ENCODE results near the gene RAB12. TPM values are rescaled to one million over a fixed set of nuclear protein-coding genes. Genes with fewer than 3 reads are reported as not detected.

Gene RAB12
- total and polyA plus RNA-seq, 2 of the 8 experiments (the other 6 are each of a cell fraction or from before 2014, with no cell fraction given), result 19.7 to 45.9 TPM

DNA sequence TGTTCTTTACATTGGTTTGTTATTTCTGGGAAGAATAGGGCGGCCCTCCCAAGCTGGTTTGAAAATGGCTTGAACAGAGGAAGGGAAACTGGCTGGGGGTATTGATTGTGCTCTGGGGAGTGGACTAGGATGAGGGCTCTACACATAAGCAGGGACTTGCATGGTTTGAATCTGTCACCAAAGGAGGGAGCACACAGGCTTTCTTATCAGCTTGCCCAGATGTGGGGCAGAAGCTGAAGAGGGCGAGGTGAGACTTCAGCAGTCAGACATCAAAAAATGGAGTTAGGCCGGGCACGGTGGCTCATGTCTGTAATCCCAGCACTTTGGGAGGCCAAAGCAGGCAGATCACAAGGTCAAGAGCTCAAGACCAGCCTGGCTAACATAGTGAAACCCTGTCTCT is 7.2 kb upstream of the RAB12 start:
- H3K23ac ChIP-seq (ENCODE audit: insufficient read length), result no peak overlapping the region
- H3K23me2 ChIP-seq (ENCODE audit: low read depth, low read length), result no peaks in the 10 kb centered on the region
- no peak overlapping the region for H3K14ac ChIP-seq (ENCODE audit: insufficient read length)
- ChIA-PET POLR2A (ENCODE audit: partially characterized antibody) (no interaction called here), CTCF (ENCODE audit: partially characterized antibody) (interaction anchor here (3.5 kb wide), 1 partner anchor 8 kb away, joined by 14 read pairs; the partner anchor contains the start of gene RAB12)
- TF ChIP-seq, protein P1, sequence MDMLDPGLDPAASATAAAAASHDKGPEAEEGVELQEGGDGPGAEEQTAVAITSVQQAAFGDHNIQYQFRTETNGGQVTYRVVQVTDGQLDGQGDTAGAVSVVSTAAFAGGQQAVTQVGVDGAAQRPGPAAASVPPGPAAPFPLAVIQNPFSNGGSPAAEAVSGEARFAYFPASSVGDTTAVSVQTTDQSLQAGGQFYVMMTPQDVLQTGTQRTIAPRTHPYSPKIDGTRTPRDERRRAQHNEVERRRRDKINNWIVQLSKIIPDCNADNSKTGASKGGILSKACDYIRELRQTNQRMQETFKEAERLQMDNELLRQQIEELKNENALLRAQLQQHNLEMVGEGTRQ (IDR thresholded peaks at IDR 0.05; ENCODE audit: low read length), result no peak
- TF ChIP-seq CEBPB (IDR thresholded peaks at IDR 0.05; ENCODE audit: low read depth, low read length) (no peak), TEAD4 (IDR thresholded peaks at IDR 0.05; ENCODE audit: low read depth, low read length) (no peak), POU5F1 (IDR thresholded peaks at IDR 0.05; ENCODE audit: low read depth, low read length) (no peak), SP4 (IDR thresholded peaks at IDR 0.05; ENCODE audit: low read length) (no peak), POLR2AphosphoS5 (IDR thresholded peaks at IDR 0.05; ENCODE audit: low read depth, low read length) (no peak), CREB1 (IDR thresholded peaks at IDR 0.05) (no peak), ASH2L (IDR thresholded peaks at IDR 0.05; ENCODE audit: low read length) (no peak), TBP (IDR thresholded peaks at IDR 0.05; ENCODE audit: low read depth, low read length) (no peak), POLR2A (IDR thresholded peaks at IDR 0.05; ENCODE audit: control extremely low read depth in 1 of 2, low read depth in 2 of 2, low read length in 2 of 2) (no peak)
- no peak overlapping the region for H4K91ac ChIP-seq (replicated peaks; ENCODE audit: insufficient read length, low read length)
- no peak overlapping the region for H4K5ac ChIP-seq (ENCODE audit: insufficient read length, low read depth, low read length)
- no peak overlapping the region for H3K4me2 ChIP-seq (ENCODE audit: insufficient read depth in 1 of 2, low read depth in 2 of 2, low read length in 2 of 2)
- no peaks in the 10 kb centered on the region for H3K9me3 ChIP-seq (ENCODE audit: insufficient read depth in 2 of 2, low read depth in 1 of 2, low read length in 1 of 2)
- H3K18ac ChIP-seq (ENCODE audit: extremely low read depth, low read length), result no peak overlapping the region
- no peak overlapping the region for H2BK15ac ChIP-seq (ENCODE audit: low read length)
- H3K56ac ChIP-seq (replicated peaks; ENCODE audit: insufficient read length, low read depth, low read length), result no peak overlapping the region
- H3K9ac ChIP-seq (replicated peaks in 1 of 4; ENCODE audit: extremely low read depth in 1 of 4, low read depth in 3 of 4, low read length in 3 of 4), result no peak overlapping the region
- no peaks in the 10 kb centered on the region for H3K36me3 ChIP-seq (ENCODE audit: control insufficient read depth in 2 of 4, insufficient read depth in 4 of 4, low read length in 3 of 4)
- H3K4me1 ChIP-seq (replicated peaks in 1 of 4; ENCODE audit: control insufficient read depth in 3 of 4, insufficient read depth in 4 of 4, low read length in 3 of 4), result peaks cover 0 to 3% (median 0%) of the 10 kb centered on the region in 4 experiments; a peak in 1 of 7 replicates
- H3K79me1 ChIP-seq (ENCODE audit: low read depth, low read length), result no peaks in the 10 kb centered on the region
- FAIRE-seq, result no peak
- H2AFZ ChIP-seq (ENCODE audit: low read length), result no peak overlapping the region
- H3K27me3 ChIP-seq (replicated peaks in 1 of 4; ENCODE audit: control insufficient read depth in 3 of 4, extremely low read depth in 1 of 4, insufficient read depth in 3 of 4, low read length in 3 of 4), result no peaks in the 10 kb centered on the region
- H2BK20ac ChIP-seq (ENCODE audit: low read length), result no peak overlapping the region
- no peaks in the 10 kb centered on the region for H4K20me1 ChIP-seq (replicated peaks in 1 of 2; ENCODE audit: control insufficient read depth in 1 of 2, insufficient read depth in 2 of 2, low read length in 2 of 2)
- H2BK12ac ChIP-seq (ENCODE audit: low read depth, low read length), result no peak overlapping the region
- no peak overlapping the region for H3K4me3 ChIP-seq (ENCODE audit: extremely low read depth in 1 of 4, insufficient read depth in 2 of 4, low read depth in 3 of 4, low read length in 4 of 4)
- H4K8ac ChIP-seq (ENCODE audit: extremely low read depth, insufficient read depth, low read length), result no peak overlapping the region
- no peak for DNase-seq (ENCODE audit: low read depth in 1 of 2, low spot score in 2 of 2)
- 85% methylated on average over 4 of the region's 4 CpGs; no CpG with 5 or more reads in 1 of the 2 experiments for WGBS, 2 experiments (ENCODE audit: extremely low coverage in 1 of 2, insufficient coverage in 1 of 2, insufficient read length in 1 of 2, insufficient replicate concordance in 2 of 2, low coverage in 1 of 2, low lambda C conversion rate in 2 of 2, missing lambda C conversion rate in 1 of 2)
- H3K27ac ChIP-seq (ENCODE audit: low read depth, low read length), result no peak overlapping the region
- no peak overlapping the region for H2AK5ac ChIP-seq (ENCODE audit: low read depth, low read length)
- no peak overlapping the region for H3K4ac ChIP-seq (replicated peaks; ENCODE audit: insufficient read length, low read depth, low read length)
- no peaks in the 10 kb centered on the region for H3K79me2 ChIP-seq (ENCODE audit: control insufficient read depth in 1 of 2, insufficient read depth in 2 of 2, low read length in 2 of 2)
- no peak overlapping the region for H2BK5ac ChIP-seq (ENCODE audit: low read depth, low read length)
- no peak overlapping the region for H2BK120ac ChIP-seq (replicated peaks; ENCODE audit: low read depth, low read length)
